IPS-18a (cell line): Measurements from ENCODE around the gene ZNF277.

Source experiments
- H3K27ac ChIP-seq: one replicate; pipeline ENCODE4 v1.5.1; 2013; ENCODE audit warnings: low read length
- H3K27me3 ChIP-seq: one replicate; pipeline ENCODE4 v1.6.1; 2013; ENCODE audit warnings: mild to moderate bottlenecking, low read length; ENCODE audit not compliant: control insufficient read depth, insufficient read depth
- H3K36me3 ChIP-seq: one replicate; pipeline ENCODE4 v1.6.1; 2013; ENCODE audit warnings: low read depth, low read length; ENCODE audit not compliant: control insufficient read depth
- H3K4me1 ChIP-seq: one replicate; pipeline ENCODE4 v1.6.1; 2013; ENCODE audit warnings: low read depth, low read length; ENCODE audit not compliant: control insufficient read depth
- H3K4me3 ChIP-seq: one replicate; pipeline ENCODE4 v1.5.1; 2013; ENCODE audit warnings: low read length
- H3K9ac ChIP-seq: one replicate; pipeline ENCODE4 v1.6.1; 2013; ENCODE audit warnings: mild to moderate bottlenecking, low read length, moderate library complexity
- H3K9me3 ChIP-seq: one replicate; pipeline ENCODE4 v1.6.1; 2013; ENCODE audit warnings: low read depth, low read length; ENCODE audit not compliant: control insufficient read depth

Gene ZNF277

DNA sequence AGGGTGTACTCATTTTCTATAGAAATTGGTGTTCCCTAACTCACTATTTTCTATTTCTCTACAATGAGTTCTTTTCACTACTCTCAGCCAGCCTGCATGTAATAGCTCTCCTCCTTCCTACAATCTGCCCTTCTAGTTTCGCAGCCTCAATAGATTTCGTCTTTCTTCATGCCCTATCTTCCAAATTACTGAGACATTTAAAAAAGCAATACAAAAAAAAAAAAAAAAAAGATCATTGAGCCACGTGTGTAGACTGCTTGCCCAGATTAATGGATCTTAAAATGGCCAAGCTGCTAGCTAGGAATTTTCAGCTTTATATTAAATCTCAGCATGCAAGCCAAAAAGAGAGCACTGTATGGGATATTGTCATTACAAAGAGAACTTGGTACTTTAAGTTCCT, 55.5 kb downstream of the ZNF277 start:
- Histone ChIP-seq H3K27me3 (no peaks in the 10 kb centered on the region), H3K4me3 (no peak overlapping the region), H3K4me1 (peaks cover 42% of the 10 kb centered on the region), H3K9ac (no peak overlapping the region), H3K9me3 (no peaks in the 10 kb centered on the region), H3K27ac (no peak overlapping the region), H3K36me3 (no peaks in the 10 kb centered on the region)

DNA sequence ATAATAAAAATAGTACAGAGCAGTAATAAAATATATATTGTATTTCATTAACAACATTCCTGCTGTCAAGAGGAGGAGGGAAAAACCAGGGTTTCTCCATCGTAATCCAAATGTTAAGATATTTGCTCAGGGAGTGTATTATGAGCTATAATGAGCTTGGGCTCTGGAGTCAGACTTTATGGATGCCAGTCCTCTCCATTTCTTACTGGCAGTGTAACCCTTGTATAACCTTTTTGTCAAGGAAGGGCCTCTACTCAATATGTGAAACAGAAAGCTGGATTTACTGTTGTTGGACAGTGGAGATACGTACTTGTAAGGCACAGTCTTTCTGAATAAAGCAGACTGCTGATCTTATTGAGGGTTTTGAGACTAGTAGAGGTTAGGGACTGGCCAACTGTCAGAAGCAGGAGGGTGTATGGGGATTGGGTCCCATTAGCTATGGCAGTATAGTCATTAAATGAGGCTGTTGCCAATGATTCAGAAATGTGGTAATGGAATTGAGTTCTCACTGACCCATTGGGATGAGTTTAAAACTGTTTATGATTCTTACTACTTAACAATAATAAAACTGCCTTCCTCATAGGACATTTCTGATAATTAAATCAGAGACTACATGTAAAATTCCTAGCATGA, 56.5 kb downstream of the ZNF277 start:
- no peak overlapping the region for H3K4me3 ChIP-seq
- H3K9me3 ChIP-seq = no peaks in the 10 kb centered on the region
- no peak overlapping the region for H3K27ac ChIP-seq
- H3K36me3 ChIP-seq = no peaks in the 10 kb centered on the region
- peaks cover 42% of the 10 kb centered on the region for H3K4me1 ChIP-seq
- H3K9ac ChIP-seq = no peak overlapping the region
- H3K27me3 ChIP-seq = no peaks in the 10 kb centered on the region

GRCh38 chr7:112263519-112263918, 57.0 kb downstream of the ZNF277 start:
- no peak overlapping the region for H3K27ac ChIP-seq
- no peaks in the 10 kb centered on the region for H3K9me3 ChIP-seq
- peaks cover 42% of the 10 kb centered on the region for H3K4me1 ChIP-seq
- no peaks in the 10 kb centered on the region for H3K27me3 ChIP-seq
- no peak overlapping the region for H3K4me3 ChIP-seq
- H3K9ac ChIP-seq = no peak overlapping the region
- no peaks in the 10 kb centered on the region for H3K36me3 ChIP-seq

DNA sequence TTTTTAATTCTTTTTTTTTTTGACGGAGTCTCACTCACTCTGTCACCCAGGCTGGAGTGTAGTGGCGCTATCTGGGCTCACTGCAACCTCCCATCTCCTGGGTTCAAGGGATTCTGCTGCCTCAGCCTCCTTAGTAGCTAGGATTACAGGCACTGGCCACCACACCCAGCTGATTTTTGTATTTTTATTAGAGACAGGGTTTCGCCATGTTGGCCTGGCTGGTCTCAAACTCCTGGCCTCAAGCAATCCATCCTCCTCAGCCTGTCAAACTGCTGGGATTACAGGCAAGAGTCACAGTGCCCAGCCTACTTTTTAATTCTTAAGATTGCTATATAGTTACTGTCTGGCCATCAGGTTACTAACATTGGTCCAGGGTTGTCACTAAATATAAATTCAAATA, 59.6 kb downstream of the ZNF277 start:
- no peaks in the 10 kb centered on the region for H3K36me3 ChIP-seq
- peaks cover 35% of the 10 kb centered on the region for H3K4me1 ChIP-seq
- H3K4me3 ChIP-seq = no peak overlapping the region
- H3K27me3 ChIP-seq = no peaks in the 10 kb centered on the region
- no peak overlapping the region for H3K27ac ChIP-seq
- H3K9ac ChIP-seq = no peak overlapping the region
- H3K9me3 ChIP-seq = no peaks in the 10 kb centered on the region

GRCh38 chr7:112266595-112267270, 60.2 kb downstream of the ZNF277 start:
- no peaks in the 10 kb centered on the region for H3K36me3 ChIP-seq
- H3K4me1 ChIP-seq = peaks cover 29% of the 10 kb centered on the region
- H3K27ac ChIP-seq = no peak overlapping the region
- no peak overlapping the region for H3K4me3 ChIP-seq
- no peaks in the 10 kb centered on the region for H3K27me3 ChIP-seq
- no peaks in the 10 kb centered on the region for H3K9me3 ChIP-seq
- no peak overlapping the region for H3K9ac ChIP-seq

- H3K27ac ChIP-seq = no peak overlapping the region
- no peak overlapping the region for H3K9ac ChIP-seq
- no peak overlapping the region for H3K4me3 ChIP-seq
- no peaks in the 10 kb centered on the region for H3K27me3 ChIP-seq
- no peaks in the 10 kb centered on the region for H3K9me3 ChIP-seq
- H3K4me1 ChIP-seq = peaks cover 24% of the 10 kb centered on the region
- H3K36me3 ChIP-seq = no peaks in the 10 kb centered on the region
Measured at GRCh38 chr7:112267944-112268691, 61.6 kb downstream of the ZNF277 start.

GRCh38 chr7:112271162-112271561, 64.7 kb downstream of the ZNF277 start:
- Histone ChIP-seq H3K4me1 (peaks cover 13% of the 10 kb centered on the region), H3K9me3 (no peaks in the 10 kb centered on the region), H3K4me3 (no peak overlapping the region), H3K9ac (no peak overlapping the region), H3K27ac (no peak overlapping the region), H3K36me3 (no peaks in the 10 kb centered on the region), H3K27me3 (no peaks in the 10 kb centered on the region)

DNA sequence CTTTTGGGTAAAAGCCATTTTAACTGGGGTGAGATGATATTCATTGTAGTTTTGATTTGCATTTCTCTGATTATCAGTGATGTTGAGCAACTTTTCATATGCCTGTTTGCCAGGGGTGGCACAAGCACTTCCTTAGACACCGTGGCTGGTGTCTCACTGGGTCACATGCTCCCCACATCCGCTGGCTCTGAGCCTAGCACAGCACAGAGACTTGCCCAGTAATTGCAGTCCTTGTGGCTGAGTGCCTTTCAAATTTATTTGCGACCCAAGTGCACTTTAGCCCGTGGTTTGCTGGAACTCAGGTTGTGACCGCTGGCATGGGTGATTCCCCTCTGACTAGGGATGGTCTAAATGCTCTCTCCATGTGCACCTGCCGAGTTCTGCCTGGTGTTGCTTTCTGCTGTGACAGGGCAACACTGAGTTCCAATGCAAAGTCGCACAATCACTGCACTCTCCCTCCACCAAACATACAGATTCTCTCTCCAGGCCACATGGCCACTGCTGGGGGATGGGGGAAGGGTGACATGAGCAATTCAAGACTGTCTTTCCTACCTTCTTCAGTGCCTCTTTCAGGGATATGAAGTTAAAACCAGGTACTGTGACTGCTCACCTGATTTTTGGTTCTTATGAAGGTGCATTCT, 66.5 kb downstream of the ZNF277 start:
- no peak overlapping the region for H3K4me3 ChIP-seq
- no peaks in the 10 kb centered on the region for H3K27me3 ChIP-seq
- no peaks in the 10 kb centered on the region for H3K9me3 ChIP-seq
- no peaks in the 10 kb centered on the region for H3K36me3 ChIP-seq
- H3K4me1 ChIP-seq = peaks cover 4% of the 10 kb centered on the region
- no peak overlapping the region for H3K9ac ChIP-seq
- no peak overlapping the region for H3K27ac ChIP-seq

GRCh38 chr7:112279042-112279441, 72.5 kb downstream of the ZNF277 start:
- no peaks in the 10 kb centered on the region for H3K9me3 ChIP-seq
- peaks cover 11% of the 10 kb centered on the region for H3K4me1 ChIP-seq
- no peak overlapping the region for H3K27ac ChIP-seq
- no peak overlapping the region for H3K9ac ChIP-seq
- no peaks in the 10 kb centered on the region for H3K27me3 ChIP-seq
- no peak overlapping the region for H3K4me3 ChIP-seq
- H3K36me3 ChIP-seq = no peaks in the 10 kb centered on the region

- Histone ChIP-seq H3K36me3 (no peaks in the 10 kb centered on the region), H3K27me3 (no peaks in the 10 kb centered on the region), H3K9me3 (no peaks in the 10 kb centered on the region), H3K9ac (no peak overlapping the region), H3K4me1 (peaks cover 7% of the 10 kb centered on the region), H3K27ac (no peak overlapping the region), H3K4me3 (no peak overlapping the region)
Measured at GRCh38 chr7:112280267-112280666, 73.8 kb downstream of the ZNF277 start.

DNA sequence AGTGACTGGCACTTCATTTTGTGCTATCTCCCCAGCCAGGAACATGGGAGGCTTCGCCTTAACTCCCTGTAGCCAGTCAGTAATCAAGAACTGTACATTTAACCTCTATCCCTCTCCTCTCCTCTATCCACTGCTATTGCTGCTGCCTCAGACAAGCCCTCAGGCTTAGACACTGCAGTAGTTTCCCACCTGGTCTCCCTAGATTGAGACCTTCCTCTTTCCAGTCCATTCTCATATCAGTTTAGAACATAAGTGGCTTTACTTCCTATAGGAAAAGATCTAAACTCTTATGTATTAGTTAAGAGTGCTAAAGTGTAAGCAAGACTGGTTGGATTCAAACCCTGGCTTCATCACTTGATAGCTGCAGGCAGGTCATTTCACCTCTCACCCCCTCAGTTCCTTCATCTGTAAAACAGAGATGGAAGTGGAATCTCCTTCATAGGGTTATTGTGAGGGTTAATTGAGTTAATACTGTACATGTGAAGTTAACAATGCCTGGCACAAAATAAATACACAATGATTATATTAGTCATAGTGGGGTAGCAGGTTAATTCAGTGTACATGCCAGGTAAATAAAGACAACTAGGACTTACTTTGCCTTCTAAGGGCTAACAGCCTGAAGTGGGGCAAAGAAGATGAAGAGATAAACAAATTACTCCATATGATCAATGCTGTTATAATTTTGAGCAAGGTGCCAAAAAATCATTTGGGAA, 76.1 kb downstream of the ZNF277 start:
- H3K9ac ChIP-seq = no peak overlapping the region
- H3K36me3 ChIP-seq = peaks cover 3% of the 10 kb centered on the region
- H3K27ac ChIP-seq = no peak overlapping the region
- no peak overlapping the region for H3K4me3 ChIP-seq
- H3K9me3 ChIP-seq = no peaks in the 10 kb centered on the region
- H3K4me1 ChIP-seq = peaks cover 12% of the 10 kb centered on the region
- no peaks in the 10 kb centered on the region for H3K27me3 ChIP-seq
